ENCODE results near the gene DMRTC2.
"Not testable (repeated sequence)": the region's sequence is repeated elsewhere in the genome, so short reads cannot be mapped to it uniquely, and the experiment has no call there.

Gene DMRTC2

DNA sequence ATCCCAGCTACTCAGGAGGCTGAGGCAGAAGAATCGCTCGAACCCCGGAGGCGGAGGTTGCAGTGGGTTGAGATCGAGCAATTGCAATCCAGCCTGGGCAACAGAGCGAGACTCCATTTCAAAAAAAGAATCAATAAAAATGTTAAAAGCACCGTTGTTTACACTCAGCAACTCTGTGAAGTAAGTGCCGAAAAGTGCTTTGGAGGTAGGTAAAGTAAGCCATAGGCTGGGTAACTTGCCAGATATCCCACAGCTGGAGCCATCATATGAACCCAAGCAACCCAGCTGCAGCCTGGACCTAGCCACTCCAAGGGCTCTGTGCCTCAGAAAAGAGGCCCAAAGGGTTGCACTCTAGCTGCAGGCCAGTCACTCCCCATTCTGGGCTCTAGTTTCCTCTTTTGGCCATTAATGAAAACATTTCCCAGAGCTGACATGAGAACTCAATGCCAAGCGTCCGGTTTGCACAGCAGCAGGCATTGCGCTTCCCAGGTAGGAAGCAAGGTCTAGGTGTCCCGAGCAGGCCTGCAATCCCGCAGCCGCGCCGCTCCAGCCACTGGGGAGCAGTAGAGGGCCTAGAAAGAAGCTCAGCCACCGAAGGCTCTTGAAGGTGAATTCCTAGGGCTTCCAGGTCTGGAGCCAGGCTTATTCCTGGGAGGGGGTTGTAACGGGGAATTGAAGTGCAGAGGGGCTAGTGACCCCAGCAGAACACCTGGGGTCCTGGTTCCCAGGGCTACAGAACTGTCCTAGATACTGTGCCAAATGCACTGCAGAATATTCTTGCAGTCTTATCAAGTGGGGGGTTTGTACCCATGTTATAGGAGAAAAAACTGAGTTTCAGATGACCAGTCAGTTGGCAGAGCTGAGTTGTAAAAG lies 28.2 kb downstream of the DMRTC2 start:
- H2AFZ ChIP-seq (ENCODE audit: low read length) = no peak overlapping the region
- no peak overlapping the region for H4K91ac ChIP-seq (ENCODE audit: low read depth, low read length, poor library complexity)

DNA sequence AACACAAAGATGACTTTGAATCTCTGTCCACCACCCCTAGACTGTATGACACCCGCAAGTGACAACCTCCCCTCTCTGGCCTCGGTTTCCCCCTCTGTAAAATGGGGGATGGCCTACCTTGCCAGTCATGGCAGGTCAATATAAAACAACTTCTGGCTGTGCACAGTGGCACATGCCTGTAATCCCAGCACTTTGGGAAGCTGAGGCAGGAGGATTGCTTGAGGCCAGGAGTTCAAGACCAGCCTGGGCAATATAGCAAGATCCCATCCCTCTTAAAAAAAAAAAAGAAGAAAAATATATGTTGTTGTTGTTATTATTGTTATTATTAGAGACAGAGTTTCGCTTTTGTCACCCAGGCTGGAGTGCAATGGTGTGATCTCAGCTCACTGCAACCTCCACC lies 31.1 kb downstream of the DMRTC2 start:
- not testable (repeated sequence) for H3K4me3 ChIP-seq (ENCODE audit: low read length in 2 of 2); H2BK120ac ChIP-seq (ENCODE audit: low read depth, low read length); H4K8ac ChIP-seq (ENCODE audit: low read depth, low read length); H3K4ac ChIP-seq (ENCODE audit: low read length); H2AK5ac ChIP-seq (ENCODE audit: low read depth, low read length); H2BK12ac ChIP-seq (ENCODE audit: low read length); H3K79me1 ChIP-seq (ENCODE audit: low read depth, low read length); H3K9me3 ChIP-seq (replicated peaks in 1 of 2; ENCODE audit: control insufficient read depth in 2 of 2, insufficient read depth in 1 of 2, low read depth in 1 of 2, low read length in 2 of 2); H3K4me1 ChIP-seq (ENCODE audit: control insufficient read depth in 2 of 2, insufficient read depth in 1 of 2, low read depth in 1 of 2, low read length in 2 of 2); H2BK15ac ChIP-seq (ENCODE audit: low read length); DNase-seq (ENCODE audit: low spot score); H3K4me2 ChIP-seq (ENCODE audit: insufficient read depth, low read length, poor library complexity, severe bottlenecking); H2BK5ac ChIP-seq (ENCODE audit: low read length); H2AFZ ChIP-seq (ENCODE audit: low read length); H3K9ac ChIP-seq (ENCODE audit: low read depth, low read length, poor library complexity); H3K18ac ChIP-seq (ENCODE audit: low read length); H4K91ac ChIP-seq (ENCODE audit: low read depth, low read length, poor library complexity); H3K27ac ChIP-seq (replicated peaks; ENCODE audit: low read length); H3K23ac ChIP-seq (ENCODE audit: low read depth, low read length, poor library complexity); H3K14ac ChIP-seq (ENCODE audit: low read length)
- Histone ChIP-seq H3K27me3 (ENCODE audit: control insufficient read depth in 3 of 3, insufficient read depth in 3 of 3, low read depth in 1 of 3, low read length in 3 of 3) (peaks cover 0 to 27% (median 2%) of the 10 kb centered on the region in 3 experiments), H3K36me3 (replicated peaks in 1 of 2; ENCODE audit: control insufficient read depth in 2 of 2, insufficient read depth in 2 of 2, low read length in 2 of 2) (peaks cover 14 to 15% of the 10 kb centered on the region in 2 donors)
- WGBS, 2 donors (ENCODE audit: extremely low coverage in 2 of 2, insufficient read length in 2 of 2, insufficient replicate concordance in 1 of 2) = no CpG with 5 or more reads among the region's 3 CpGs

More for the DNA sequence above, 28.2 kb downstream of the DMRTC2 start:
- H3K4me3 ChIP-seq (ENCODE audit: low read length in 2 of 2) = no peak overlapping the region
- peaks cover 0 to 8% (median 0%) of the 10 kb centered on the region in 3 experiments for H3K27me3 ChIP-seq (ENCODE audit: control insufficient read depth in 3 of 3, insufficient read depth in 3 of 3, low read depth in 1 of 3, low read length in 3 of 3)
- H2AK5ac ChIP-seq (ENCODE audit: low read depth, low read length) = no peak overlapping the region
- H4K8ac ChIP-seq (ENCODE audit: low read depth, low read length) = no peak overlapping the region
- no peak overlapping the region for H3K14ac ChIP-seq (ENCODE audit: low read length)
- H2BK12ac ChIP-seq (ENCODE audit: low read length) = no peak overlapping the region
- no peak for DNase-seq (ENCODE audit: low spot score)
- H3K4me1 ChIP-seq (ENCODE audit: control insufficient read depth in 2 of 2, insufficient read depth in 1 of 2, low read depth in 1 of 2, low read length in 2 of 2) = no peaks in the 10 kb centered on the region
- H3K4ac ChIP-seq (ENCODE audit: low read length) = no peak overlapping the region
- H2BK120ac ChIP-seq (ENCODE audit: low read depth, low read length) = no peak overlapping the region
- H3K36me3 ChIP-seq (replicated peaks in 1 of 2; ENCODE audit: control insufficient read depth in 2 of 2, insufficient read depth in 2 of 2, low read length in 2 of 2) = peaks cover 38 to 44% of the 10 kb centered on the region in 2 donors
- peaks cover 3% of the 10 kb centered on the region for H3K79me1 ChIP-seq (ENCODE audit: low read depth, low read length)
- no CpG with 5 or more reads among the region's 18 CpGs for WGBS, 2 donors (ENCODE audit: extremely low coverage in 2 of 2, insufficient read length in 2 of 2, insufficient replicate concordance in 1 of 2)
- peak overlapping the region; percentile 8 for H3K18ac ChIP-seq (ENCODE audit: low read length)
- H2BK15ac ChIP-seq (ENCODE audit: low read length) = no peak overlapping the region
- no peak overlapping the region for H3K9ac ChIP-seq (ENCODE audit: low read depth, low read length, poor library complexity)
- H3K23ac ChIP-seq (ENCODE audit: low read depth, low read length, poor library complexity) = peak overlapping the region; percentile 32
- H2BK5ac ChIP-seq (ENCODE audit: low read length) = no peak overlapping the region
- H3K9me3 ChIP-seq (replicated peaks in 1 of 2; ENCODE audit: control insufficient read depth in 2 of 2, insufficient read depth in 1 of 2, low read depth in 1 of 2, low read length in 2 of 2) = no peaks in the 10 kb centered on the region
- peak overlapping the region; percentile 16 for H3K27ac ChIP-seq (replicated peaks; ENCODE audit: low read length)
- H3K4me2 ChIP-seq (ENCODE audit: insufficient read depth, low read length, poor library complexity, severe bottlenecking) = no peak overlapping the region

DNA sequence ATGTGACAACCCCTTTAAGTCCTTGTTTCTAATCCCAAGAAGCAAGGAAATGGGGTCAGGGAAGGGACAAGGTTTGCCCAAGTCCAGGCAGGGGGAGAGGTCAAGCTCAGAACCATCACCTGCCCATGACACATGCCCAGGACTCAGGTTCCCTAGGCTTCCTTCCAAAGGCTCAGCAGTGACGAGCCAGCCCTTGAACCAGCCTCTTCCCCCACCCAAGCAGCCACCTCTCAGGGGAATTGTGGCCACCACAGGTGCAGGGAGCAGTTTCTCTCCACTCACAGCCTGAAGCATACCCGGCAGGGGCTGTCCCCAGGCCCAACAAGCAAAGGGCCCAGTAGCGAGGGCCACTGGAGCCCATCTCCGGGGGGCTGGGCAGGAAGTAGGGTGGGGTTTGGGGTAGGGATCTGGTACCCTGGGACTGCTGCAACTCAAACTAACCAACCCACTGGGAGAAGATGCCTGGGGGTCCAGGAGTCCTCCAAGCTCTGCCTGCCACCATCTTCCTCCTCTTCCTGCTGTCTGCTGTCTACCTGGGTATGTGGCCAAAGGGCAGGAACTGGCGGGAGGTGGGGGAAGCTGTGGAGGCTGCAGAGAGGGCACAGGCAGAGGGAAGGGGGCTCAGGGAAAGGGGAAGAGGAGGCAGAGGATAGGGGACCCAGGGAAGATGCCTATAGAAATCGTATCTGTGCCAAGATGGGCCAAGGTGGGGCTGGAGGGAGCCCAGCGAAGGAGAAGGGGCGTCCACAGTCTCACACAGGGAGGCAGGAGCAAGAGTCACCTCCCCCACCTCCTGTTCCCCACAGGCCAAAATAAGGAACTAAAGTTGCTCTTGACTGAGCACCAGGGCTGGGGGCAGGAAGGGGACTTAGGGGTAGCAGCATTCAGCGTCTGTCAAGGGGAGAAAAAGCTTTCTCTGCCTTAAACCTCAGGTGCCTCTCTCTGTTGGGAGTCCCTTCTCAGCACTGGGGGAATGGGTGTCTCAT lies 32.3 kb downstream of the DMRTC2 start, which contains the start of gene CD79A:
TSS of gene CD79A (plus strand) at position 433 of the 986 bp plus-strand sequence. CDS start at position 459, 26 bp downstream.
- Histone ChIP-seq H3K9ac (ENCODE audit: low read depth, low read length, poor library complexity) (peak within 1 kb of the TSS; percentile 16), H3K4me2 (ENCODE audit: insufficient read depth, low read length, poor library complexity, severe bottlenecking) (no peak within 1 kb of the TSS), H3K27me3 (ENCODE audit: control insufficient read depth in 3 of 3, insufficient read depth in 3 of 3, low read depth in 1 of 3, low read length in 3 of 3) (peaks cover 0 to 35% (median 7%) of the 10 kb centered on the region in 3 experiments), H2AFZ (ENCODE audit: low read length) (no peak within 1 kb of the TSS), H3K18ac (ENCODE audit: low read length) (no peak within 1 kb of the TSS), H2BK120ac (ENCODE audit: low read depth, low read length) (no peak within 1 kb of the TSS), H3K14ac (ENCODE audit: low read length) (no peak within 1 kb of the TSS), H2AK5ac (ENCODE audit: low read depth, low read length) (no peak within 1 kb of the TSS), H3K4me1 (ENCODE audit: control insufficient read depth in 2 of 2, insufficient read depth in 1 of 2, low read depth in 1 of 2, low read length in 2 of 2) (peaks cover 0 to 4% of the 10 kb centered on the region in 2 donors), H3K4me3 (ENCODE audit: low read length in 2 of 2) (no peak within 1 kb of the TSS), H2BK5ac (ENCODE audit: low read length) (no peak within 1 kb of the TSS), H3K27ac (replicated peaks; ENCODE audit: low read length) (no peak within 1 kb of the TSS), H4K91ac (ENCODE audit: low read depth, low read length, poor library complexity) (no peak within 1 kb of the TSS), H3K4ac (ENCODE audit: low read length) (no peak within 1 kb of the TSS), H4K8ac (ENCODE audit: low read depth, low read length) (no peak within 1 kb of the TSS), H3K79me1 (ENCODE audit: low read depth, low read length) (no peaks in the 10 kb centered on the region), H2BK15ac (ENCODE audit: low read length) (peak within 1 kb of the TSS; percentile 64), H3K9me3 (replicated peaks in 1 of 2; ENCODE audit: control insufficient read depth in 2 of 2, insufficient read depth in 1 of 2, low read depth in 1 of 2, low read length in 2 of 2) (no peaks in the 10 kb centered on the region), H3K36me3 (replicated peaks in 1 of 2; ENCODE audit: control insufficient read depth in 2 of 2, insufficient read depth in 2 of 2, low read length in 2 of 2) (peaks cover 2 to 3% of the 10 kb centered on the region in 2 donors), H3K23ac (ENCODE audit: low read depth, low read length, poor library complexity) (peak within 1 kb of the TSS; percentile 87), H2BK12ac (ENCODE audit: low read length) (no peak within 1 kb of the TSS)
- no CpG with 5 or more reads among the region's 9 CpGs for WGBS, 2 donors (ENCODE audit: extremely low coverage in 2 of 2, insufficient read length in 2 of 2, insufficient replicate concordance in 1 of 2)
- no peak for DNase-seq (ENCODE audit: low spot score)
